ENCODE results near the gene GRAMD2A.

The GRAMD2A gene

DNA sequence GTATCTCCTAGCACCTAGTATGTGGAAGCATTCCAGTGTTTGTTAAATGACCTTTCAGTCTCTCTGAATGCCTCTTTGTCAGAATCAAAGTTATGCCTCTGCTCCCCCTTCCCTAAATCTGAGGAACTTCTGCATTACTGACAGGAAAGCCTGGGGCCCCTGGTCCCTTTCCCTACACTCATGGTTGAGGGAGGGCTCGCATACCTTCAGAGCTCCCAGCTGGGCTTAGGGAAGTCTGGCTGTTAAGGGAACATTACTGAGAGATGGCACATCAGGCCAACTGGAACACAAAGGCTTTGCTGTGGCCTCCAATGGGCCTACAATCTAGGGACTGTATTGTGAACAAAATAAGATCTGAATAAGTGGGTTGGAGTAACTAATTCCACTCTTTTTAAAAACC, 23.1 kb upstream of the GRAMD2A start (continued):
- TF ChIP-seq, protein P1, sequence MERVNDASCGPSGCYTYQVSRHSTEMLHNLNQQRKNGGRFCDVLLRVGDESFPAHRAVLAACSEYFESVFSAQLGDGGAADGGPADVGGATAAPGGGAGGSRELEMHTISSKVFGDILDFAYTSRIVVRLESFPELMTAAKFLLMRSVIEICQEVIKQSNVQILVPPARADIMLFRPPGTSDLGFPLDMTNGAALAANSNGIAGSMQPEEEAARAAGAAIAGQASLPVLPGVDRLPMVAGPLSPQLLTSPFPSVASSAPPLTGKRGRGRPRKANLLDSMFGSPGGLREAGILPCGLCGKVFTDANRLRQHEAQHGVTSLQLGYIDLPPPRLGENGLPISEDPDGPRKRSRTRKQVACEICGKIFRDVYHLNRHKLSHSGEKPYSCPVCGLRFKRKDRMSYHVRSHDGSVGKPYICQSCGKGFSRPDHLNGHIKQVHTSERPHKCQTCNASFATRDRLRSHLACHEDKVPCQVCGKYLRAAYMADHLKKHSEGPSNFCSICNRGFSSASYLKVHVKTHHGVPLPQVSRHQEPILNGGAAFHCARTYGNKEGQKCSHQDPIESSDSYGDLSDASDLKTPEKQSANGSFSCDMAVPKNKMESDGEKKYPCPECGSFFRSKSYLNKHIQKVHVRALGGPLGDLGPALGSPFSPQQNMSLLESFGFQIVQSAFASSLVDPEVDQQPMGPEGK (tag by site-specific recombination; IDR thresholded peaks at IDR 0.05) = no peak
- TF ChIP-seq ZNF10 (tag by site-specific recombination; IDR thresholded peaks at IDR 0.05) = no peak
- no peak for TF ChIP-seq ZNF426 (tag by site-specific recombination; IDR thresholded peaks at IDR 0.05)

DNA sequence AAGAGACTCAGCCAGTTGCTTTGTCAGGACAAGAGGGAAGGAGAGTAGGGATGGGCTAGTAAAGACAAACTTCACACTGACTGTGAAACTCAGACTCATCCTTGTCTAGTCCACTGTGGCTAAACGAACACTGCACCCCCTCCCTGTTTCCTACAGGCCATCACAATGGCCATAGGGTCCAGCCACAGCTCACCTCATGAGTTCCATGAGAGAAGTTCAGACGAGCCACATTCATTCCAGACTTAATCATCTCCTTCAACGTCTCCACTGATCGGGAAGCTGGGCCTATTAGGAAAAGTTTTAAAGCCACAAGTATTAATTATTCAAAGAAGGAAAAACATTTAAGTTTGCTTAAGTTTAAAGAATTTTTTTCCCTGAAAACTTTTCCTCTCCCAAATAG, 19.6 kb upstream of the GRAMD2A start:
- POLR2A ChIA-PET = interaction anchor here (0.8 to 2.8 kb wide), 3 partner anchors 9 to 14 kb away, joined by 3 to 19 read pairs (median 4); partner anchors contain the start of gene PKM
- CTCF ChIA-PET = interaction anchor here (3.4 kb wide), 1 partner anchor 9 kb away, joined by 29 read pairs; no protein-coding TSS in a partner anchor
- H3K9me3 ChIP-seq (ENCODE audit: control insufficient read depth, insufficient read depth, low read depth, low read length) = no peaks in the 10 kb centered on the region
- H3K4me3 ChIP-seq (ENCODE audit: low read depth, low read length) = no peak overlapping the region
- H3K4me1 ChIP-seq (ENCODE audit: control insufficient read depth, insufficient read depth, low read length) = no peaks in the 10 kb centered on the region
- TF ChIP-seq ZFP37 (tag by site-specific recombination; IDR thresholded peaks at IDR 0.05) (no peak), BCL11A (tag by site-specific recombination; IDR thresholded peaks at IDR 0.05; ENCODE audit: low read depth) (no peak), ZNF239 (tag by site-specific recombination; IDR thresholded peaks at IDR 0.05) (no peak), ZNF184 (tag by site-specific recombination; IDR thresholded peaks at IDR 0.05) (no peak), MZF1 (tag by site-specific recombination; IDR thresholded peaks at IDR 0.05; ENCODE audit: borderline replicate concordance) (no peak), GFI1B (tag by site-specific recombination; IDR thresholded peaks at IDR 0.05) (no peak), GLIS2 (tag by site-specific recombination; IDR thresholded peaks at IDR 0.05) (no peak), OVOL3 (tag by site-specific recombination; IDR thresholded peaks at IDR 0.05) (no peak), ZNF114 (tag by site-specific recombination; IDR thresholded peaks at IDR 0.05) (no peak), ZNF133 (tag by site-specific recombination; IDR thresholded peaks at IDR 0.05) (no peak), ZFP41 (tag by site-specific recombination; IDR thresholded peaks at IDR 0.05; ENCODE audit: borderline replicate concordance) (no peak), ZNF174 (tag by site-specific recombination; IDR thresholded peaks at IDR 0.05) (no peak), ZNF221 (tag by site-specific recombination; IDR thresholded peaks at IDR 0.05; ENCODE audit: borderline replicate concordance) (no peak), ZNF311 (tag by site-specific recombination; IDR thresholded peaks at IDR 0.05; ENCODE audit: borderline replicate concordance) (no peak), ZNF560 (tag by site-specific recombination; IDR thresholded peaks at IDR 0.05; ENCODE audit: borderline replicate concordance) (no peak), ZNF600 (tag by site-specific recombination; IDR thresholded peaks at IDR 0.05) (no peak)
- TF ChIP-seq, protein P2, sequence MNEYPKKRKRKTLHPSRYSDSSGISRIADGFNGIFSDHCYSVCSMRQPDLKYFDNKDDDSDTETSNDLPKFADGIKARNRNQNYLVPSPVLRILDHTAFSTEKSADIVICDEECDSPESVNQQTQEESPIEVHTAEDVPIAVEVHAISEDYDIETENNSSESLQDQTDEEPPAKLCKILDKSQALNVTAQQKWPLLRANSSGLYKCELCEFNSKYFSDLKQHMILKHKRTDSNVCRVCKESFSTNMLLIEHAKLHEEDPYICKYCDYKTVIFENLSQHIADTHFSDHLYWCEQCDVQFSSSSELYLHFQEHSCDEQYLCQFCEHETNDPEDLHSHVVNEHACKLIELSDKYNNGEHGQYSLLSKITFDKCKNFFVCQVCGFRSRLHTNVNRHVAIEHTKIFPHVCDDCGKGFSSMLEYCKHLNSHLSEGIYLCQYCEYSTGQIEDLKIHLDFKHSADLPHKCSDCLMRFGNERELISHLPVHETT (tag by site-specific recombination; IDR thresholded peaks at IDR 0.05) = no peak
- TF ChIP-seq, protein P3, sequence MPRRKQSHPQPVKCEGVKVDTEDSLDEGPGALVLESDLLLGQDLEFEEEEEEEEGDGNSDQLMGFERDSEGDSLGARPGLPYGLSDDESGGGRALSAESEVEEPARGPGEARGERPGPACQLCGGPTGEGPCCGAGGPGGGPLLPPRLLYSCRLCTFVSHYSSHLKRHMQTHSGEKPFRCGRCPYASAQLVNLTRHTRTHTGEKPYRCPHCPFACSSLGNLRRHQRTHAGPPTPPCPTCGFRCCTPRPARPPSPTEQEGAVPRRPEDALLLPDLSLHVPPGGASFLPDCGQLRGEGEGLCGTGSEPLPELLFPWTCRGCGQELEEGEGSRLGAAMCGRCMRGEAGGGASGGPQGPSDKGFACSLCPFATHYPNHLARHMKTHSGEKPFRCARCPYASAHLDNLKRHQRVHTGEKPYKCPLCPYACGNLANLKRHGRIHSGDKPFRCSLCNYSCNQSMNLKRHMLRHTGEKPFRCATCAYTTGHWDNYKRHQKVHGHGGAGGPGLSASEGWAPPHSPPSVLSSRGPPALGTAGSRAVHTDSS (tag by site-specific recombination; IDR thresholded peaks at IDR 0.05) = no peak
- peaks cover 90 to 98% of the 10 kb centered on the region in 2 experiments for H3K36me3 ChIP-seq (ENCODE audit: control insufficient read depth in 2 of 2, insufficient read depth in 1 of 2, low read length in 2 of 2)
- H3K27ac ChIP-seq (ENCODE audit: extremely low read depth, low read depth, low read length) = peak overlapping the region; percentile 46; the same call in 1 of the 2 replicates

Measured in HEK293 (cell line).